K562 (cell line): Measurements from ENCODE around the gene ADGRG1. TPM values are rescaled to one million over a fixed set of nuclear protein-coding genes. Genes with fewer than 3 reads are reported as not detected.

ENCODE experiments used
- ELF2 ChIP-seq: fragments of 250-450 bp; sonication (Bioruptor Pico); IDR thresholded peaks from 2 replicates; pipeline ENCODE4 v1.5.0; 2021; ENCODE audit warnings: mild to moderate bottlenecking
- HEY1 ChIP-seq: fragments of 250-450 bp; sonication (Bioruptor Pico); IDR thresholded peaks from 2 replicates; pipeline ENCODE4 v1.5.0; 2020; ENCODE audit warnings: mild to moderate bottlenecking, moderate library complexity, borderline replicate concordance
- HNRNPL ChIP-seq: fragments of 200-400 bp; formaldehyde crosslinking; IDR thresholded peaks from 2 replicates; pipeline ENCODE4 v1.6.1; 2017; ENCODE audit warnings: low read depth, mild to moderate bottlenecking, low read length
- MXI1 ChIP-seq: IDR thresholded peaks from 2 replicates; pipeline ENCODE4 v1.6.1; 2011; ENCODE audit warnings: low read depth, mild to moderate bottlenecking, improper control_type of control experiment, low read length
- MYC ChIP-seq, 2 experiments: fragments of 250-450 bp in 1 of 2; sonication (Bioruptor Pico) in 1 of 2; IDR thresholded peaks; 2 replicates each; pipeline versions ENCODE4 v1.5.1 to v1.6.1; 2012 to 2021; ENCODE audit warnings: low read depth in 2 of 2, borderline replicate concordance in 1 of 2, improper control_type of control experiment in 1 of 2, low read length in 1 of 2, mild to moderate bottlenecking in 1 of 2, moderate library complexity in 1 of 2
- NCOA2 ChIP-seq, 2 experiments: fragments of 450-650 bp; IDR thresholded peaks; 2 replicates each; pipeline ENCODE4 v1.6.1; 2018; ENCODE audit warnings: mild to moderate bottlenecking in 2 of 2, moderate library complexity in 1 of 2; ENCODE audit not compliant: partially characterized antibody in 2 of 2
- TARDBP ChIP-seq: fragments of 450-650 bp; IDR thresholded peaks from 2 replicates; pipeline ENCODE4 v1.6.1; 2016
- TEAD4 ChIP-seq, 2 experiments: sonication (generic) in 1 of 2; formaldehyde crosslinking in 1 of 2; IDR thresholded peaks; 2 replicates each; pipeline versions ENCODE4 v1.6.1 to v1.8.0; 2012 to 2022; ENCODE audit warnings: borderline replicate concordance in 1 of 2, inconsistent platforms in 1 of 2, low read length in 1 of 2, mild to moderate bottlenecking in 1 of 2, missing genetic modification reagents in 1 of 2
- XRCC3 ChIP-seq: fragments of 450-650 bp; IDR thresholded peaks from 2 replicates; pipeline ENCODE4 v1.6.1; 2017; ENCODE audit warnings: mild to moderate bottlenecking, moderate library complexity
- ZNF282 ChIP-seq: sonication (generic); formaldehyde crosslinking; IDR thresholded peaks from 2 replicates; pipeline ENCODE4 v1.8.1; 2023; ENCODE audit warnings: missing genetic modification reagents
- polyA plus RNA-seq, 8 experiments: library from polyadenylated mRNA; depleted of rRNA in 4 of 8; stranded (reverse) in 5 of 8; unstranded in 3 of 8; fragments of >200 nt; fragmentation: Nextera tagmentation in 2 of 8; fragmentation: Illumina TruSeq in 1 of 8; extraction: Ambion mirVana in 2 of 8; extraction: Trizol in 1 of 8; gene quantifications; 2 replicates each; pipeline versions ENCODE4 v1.2.1 to v1.2.3, GENCODE V29; 2011 to 2014; ENCODE audit warnings: inconsistent platforms in 1 of 8, missing spikeins in 1 of 8
- total RNA-seq, 7 experiments: library from RNA; depleted of rRNA in 6 of 7; stranded (reverse); fragments of >200 nt in 6 of 7; fragmentation: Illumina TruSeq in 2 of 7; extraction: Trizol in 2 of 7; gene quantifications; 2 replicates each; pipeline versions ENCODE4 v1.2.1 to v1.2.3, GENCODE V29; 2011 to 2021; ENCODE audit warnings: low replicate concordance in 1 of 7
- TF ChIP-seq, protein P1 (sequence below): fragments of 200-600 bp; sonication (generic); IDR thresholded peaks from one replicate; pipeline ENCODE4 v1.6.1; 2012; ENCODE audit warnings: mild to moderate bottlenecking, low read depth, low read length, inconsistent platforms
- TF ChIP-seq, protein P2 (sequence below): IDR thresholded peaks from 3 replicates; pipeline ENCODE4 v1.6.1; 2011; ENCODE audit warnings: borderline replicate concordance, mild to moderate bottlenecking, moderate library complexity; ENCODE audit not compliant: insufficient read length; ENCODE audit errors: extremely low read depth

Gene ADGRG1
- total and polyA plus RNA-seq, 9 of the 15 experiments (the other 6 are each of a cell fraction or from before 2014, with no cell fraction given) = 0.04 to 0.31 (median 0.16) TPM; not detected in 6

DNA sequence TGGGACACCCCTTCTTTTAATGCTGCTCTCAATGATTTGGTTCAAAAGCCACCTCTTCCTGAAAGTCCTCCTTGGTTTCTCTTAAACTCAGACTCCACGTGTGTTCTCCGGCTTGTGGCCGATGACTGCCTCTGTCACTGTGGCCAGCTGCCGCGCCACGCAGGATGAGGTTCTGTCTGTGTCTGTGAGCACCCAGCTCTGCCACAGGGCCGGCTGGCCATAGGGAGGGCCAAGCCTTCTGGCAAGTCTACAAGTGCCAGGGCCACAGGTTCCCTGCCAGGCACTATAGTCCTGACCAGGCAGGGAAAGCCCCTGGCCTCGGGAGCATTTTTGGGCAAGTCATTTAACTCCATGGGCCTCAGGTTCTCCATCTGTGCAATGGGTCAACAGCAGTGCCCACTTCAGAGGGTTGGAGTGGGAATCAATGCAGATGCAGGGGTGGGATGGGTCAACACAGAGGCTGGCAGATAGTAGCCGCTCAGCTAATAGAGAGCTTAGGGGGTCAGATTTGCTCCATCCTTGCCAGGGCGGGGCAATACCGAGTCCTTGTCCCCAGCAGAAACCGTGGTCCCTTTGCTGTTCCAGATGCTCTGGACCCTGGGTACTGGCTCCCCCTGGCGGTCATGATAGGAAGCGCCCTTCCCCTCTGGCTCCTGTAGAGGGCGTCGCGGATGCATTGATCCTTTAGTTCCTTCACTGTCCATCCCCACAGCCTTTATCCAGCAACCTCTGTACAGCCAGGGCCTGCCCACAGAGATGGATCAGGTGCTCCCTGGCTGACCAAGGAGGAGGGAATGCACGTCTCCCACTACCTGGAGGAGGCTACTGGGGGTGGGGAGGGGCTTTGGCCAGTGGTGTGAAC, 20.4 kb downstream of the ADGRG1 start (continued):
- TF ChIP-seq, protein P1, sequence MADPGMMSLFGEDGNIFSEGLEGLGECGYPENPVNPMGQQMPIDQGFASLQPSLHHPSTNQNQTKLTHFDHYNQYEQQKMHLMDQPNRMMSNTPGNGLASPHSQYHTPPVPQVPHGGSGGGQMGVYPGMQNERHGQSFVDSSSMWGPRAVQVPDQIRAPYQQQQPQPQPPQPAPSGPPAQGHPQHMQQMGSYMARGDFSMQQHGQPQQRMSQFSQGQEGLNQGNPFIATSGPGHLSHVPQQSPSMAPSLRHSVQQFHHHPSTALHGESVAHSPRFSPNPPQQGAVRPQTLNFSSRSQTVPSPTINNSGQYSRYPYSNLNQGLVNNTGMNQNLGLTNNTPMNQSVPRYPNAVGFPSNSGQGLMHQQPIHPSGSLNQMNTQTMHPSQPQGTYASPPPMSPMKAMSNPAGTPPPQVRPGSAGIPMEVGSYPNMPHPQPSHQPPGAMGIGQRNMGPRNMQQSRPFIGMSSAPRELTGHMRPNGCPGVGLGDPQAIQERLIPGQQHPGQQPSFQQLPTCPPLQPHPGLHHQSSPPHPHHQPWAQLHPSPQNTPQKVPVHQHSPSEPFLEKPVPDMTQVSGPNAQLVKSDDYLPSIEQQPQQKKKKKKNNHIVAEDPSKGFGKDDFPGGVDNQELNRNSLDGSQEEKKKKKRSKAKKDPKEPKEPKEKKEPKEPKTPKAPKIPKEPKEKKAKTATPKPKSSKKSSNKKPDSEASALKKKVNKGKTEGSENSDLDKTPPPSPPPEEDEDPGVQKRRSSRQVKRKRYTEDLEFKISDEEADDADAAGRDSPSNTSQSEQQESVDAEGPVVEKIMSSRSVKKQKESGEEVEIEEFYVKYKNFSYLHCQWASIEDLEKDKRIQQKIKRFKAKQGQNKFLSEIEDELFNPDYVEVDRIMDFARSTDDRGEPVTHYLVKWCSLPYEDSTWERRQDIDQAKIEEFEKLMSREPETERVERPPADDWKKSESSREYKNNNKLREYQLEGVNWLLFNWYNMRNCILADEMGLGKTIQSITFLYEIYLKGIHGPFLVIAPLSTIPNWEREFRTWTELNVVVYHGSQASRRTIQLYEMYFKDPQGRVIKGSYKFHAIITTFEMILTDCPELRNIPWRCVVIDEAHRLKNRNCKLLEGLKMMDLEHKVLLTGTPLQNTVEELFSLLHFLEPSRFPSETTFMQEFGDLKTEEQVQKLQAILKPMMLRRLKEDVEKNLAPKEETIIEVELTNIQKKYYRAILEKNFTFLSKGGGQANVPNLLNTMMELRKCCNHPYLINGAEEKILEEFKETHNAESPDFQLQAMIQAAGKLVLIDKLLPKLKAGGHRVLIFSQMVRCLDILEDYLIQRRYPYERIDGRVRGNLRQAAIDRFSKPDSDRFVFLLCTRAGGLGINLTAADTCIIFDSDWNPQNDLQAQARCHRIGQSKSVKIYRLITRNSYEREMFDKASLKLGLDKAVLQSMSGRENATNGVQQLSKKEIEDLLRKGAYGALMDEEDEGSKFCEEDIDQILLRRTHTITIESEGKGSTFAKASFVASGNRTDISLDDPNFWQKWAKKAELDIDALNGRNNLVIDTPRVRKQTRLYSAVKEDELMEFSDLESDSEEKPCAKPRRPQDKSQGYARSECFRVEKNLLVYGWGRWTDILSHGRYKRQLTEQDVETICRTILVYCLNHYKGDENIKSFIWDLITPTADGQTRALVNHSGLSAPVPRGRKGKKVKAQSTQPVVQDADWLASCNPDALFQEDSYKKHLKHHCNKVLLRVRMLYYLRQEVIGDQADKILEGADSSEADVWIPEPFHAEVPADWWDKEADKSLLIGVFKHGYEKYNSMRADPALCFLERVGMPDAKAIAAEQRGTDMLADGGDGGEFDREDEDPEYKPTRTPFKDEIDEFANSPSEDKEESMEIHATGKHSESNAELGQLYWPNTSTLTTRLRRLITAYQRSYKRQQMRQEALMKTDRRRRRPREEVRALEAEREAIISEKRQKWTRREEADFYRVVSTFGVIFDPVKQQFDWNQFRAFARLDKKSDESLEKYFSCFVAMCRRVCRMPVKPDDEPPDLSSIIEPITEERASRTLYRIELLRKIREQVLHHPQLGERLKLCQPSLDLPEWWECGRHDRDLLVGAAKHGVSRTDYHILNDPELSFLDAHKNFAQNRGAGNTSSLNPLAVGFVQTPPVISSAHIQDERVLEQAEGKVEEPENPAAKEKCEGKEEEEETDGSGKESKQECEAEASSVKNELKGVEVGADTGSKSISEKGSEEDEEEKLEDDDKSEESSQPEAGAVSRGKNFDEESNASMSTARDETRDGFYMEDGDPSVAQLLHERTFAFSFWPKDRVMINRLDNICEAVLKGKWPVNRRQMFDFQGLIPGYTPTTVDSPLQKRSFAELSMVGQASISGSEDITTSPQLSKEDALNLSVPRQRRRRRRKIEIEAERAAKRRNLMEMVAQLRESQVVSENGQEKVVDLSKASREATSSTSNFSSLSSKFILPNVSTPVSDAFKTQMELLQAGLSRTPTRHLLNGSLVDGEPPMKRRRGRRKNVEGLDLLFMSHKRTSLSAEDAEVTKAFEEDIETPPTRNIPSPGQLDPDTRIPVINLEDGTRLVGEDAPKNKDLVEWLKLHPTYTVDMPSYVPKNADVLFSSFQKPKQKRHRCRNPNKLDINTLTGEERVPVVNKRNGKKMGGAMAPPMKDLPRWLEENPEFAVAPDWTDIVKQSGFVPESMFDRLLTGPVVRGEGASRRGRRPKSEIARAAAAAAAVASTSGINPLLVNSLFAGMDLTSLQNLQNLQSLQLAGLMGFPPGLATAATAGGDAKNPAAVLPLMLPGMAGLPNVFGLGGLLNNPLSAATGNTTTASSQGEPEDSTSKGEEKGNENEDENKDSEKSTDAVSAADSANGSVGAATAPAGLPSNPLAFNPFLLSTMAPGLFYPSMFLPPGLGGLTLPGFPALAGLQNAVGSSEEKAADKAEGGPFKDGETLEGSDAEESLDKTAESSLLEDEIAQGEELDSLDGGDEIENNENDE = no peak
- TF ChIP-seq, protein P2, sequence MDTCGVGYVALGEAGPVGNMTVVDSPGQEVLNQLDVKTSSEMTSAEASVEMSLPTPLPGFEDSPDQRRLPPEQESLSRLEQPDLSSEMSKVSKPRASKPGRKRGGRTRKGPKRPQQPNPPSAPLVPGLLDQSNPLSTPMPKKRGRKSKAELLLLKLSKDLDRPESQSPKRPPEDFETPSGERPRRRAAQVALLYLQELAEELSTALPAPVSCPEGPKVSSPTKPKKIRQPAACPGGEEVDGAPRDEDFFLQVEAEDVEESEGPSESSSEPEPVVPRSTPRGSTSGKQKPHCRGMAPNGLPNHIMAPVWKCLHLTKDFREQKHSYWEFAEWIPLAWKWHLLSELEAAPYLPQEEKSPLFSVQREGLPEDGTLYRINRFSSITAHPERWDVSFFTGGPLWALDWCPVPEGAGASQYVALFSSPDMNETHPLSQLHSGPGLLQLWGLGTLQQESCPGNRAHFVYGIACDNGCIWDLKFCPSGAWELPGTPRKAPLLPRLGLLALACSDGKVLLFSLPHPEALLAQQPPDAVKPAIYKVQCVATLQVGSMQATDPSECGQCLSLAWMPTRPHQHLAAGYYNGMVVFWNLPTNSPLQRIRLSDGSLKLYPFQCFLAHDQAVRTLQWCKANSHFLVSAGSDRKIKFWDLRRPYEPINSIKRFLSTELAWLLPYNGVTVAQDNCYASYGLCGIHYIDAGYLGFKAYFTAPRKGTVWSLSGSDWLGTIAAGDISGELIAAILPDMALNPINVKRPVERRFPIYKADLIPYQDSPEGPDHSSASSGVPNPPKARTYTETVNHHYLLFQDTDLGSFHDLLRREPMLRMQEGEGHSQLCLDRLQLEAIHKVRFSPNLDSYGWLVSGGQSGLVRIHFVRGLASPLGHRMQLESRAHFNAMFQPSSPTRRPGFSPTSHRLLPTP = no peak
- TF ChIP-seq TARDBP (no peak), XRCC3 (no peak), TEAD4 (IDR thresholded peaks at IDR 0.05; ENCODE audit: low read length) (peak; percentile 37; the same call in 1 of the 2 replicates), TEAD4 (CRISPR knock-in tag; IDR thresholded peaks at IDR 0.05; ENCODE audit: borderline replicate concordance) (no peak), MYC (IDR thresholded peaks at IDR 0.05; ENCODE audit: low read depth, low read length) (no peak), MYC (CRISPR knock-in tag; IDR thresholded peaks at IDR 0.05; ENCODE audit: borderline replicate concordance, low read depth) (no peak), ELF2 (no peak), NCOA2 (IDR thresholded peaks at IDR 0.05; ENCODE audit: partially characterized antibody in 2 of 2) (no peak), HNRNPL (no peak), HEY1 (no peak), MXI1 (no peak), ZNF282 (CRISPR knock-in tag) (no peak)
